Endothelial cell of umbilical vein (primary cell): ENCODE results near the gene IL4R. TPM values are rescaled to one million over a fixed set of nuclear protein-coding genes. Genes with fewer than 3 reads are reported as not detected.

ENCODE experiments used
- BruUV-seq: library from RNA; stranded (reverse); fragments of 400-500 nt; replicated peaks from 2 replicates; lab custom pipeline; 2021; lab: Mats Ljungman, UMichigan
- CTCF ChIA-PET: fragments of 300-600, 350-600 bp; sonication (Branson Sonifier 250); formaldehyde crosslinking; loops from one replicate; lab custom pipeline; 2021; ENCODE audit warnings: antibody characterized with exemption, inconsistent platforms; lab: Charles Lee
- POLR2A ChIA-PET: fragments of 300-600, 350-600 bp; sonication (Branson Sonifier 250); formaldehyde crosslinking; loops from one replicate; lab custom pipeline; 2021; ENCODE audit warnings: antibody characterized with exemption, inconsistent platforms; lab: Charles Lee
- DNase-seq: peaks from one replicate; pipeline ENCODE4 v3.0.0-alpha.2; 2011; ENCODE audit warnings: low read depth, low spot score
- FAIRE-seq: peaks from 2 replicates; lab custom pipeline; 2011; peaks lifted over from hg19 to GRCh38; lab: Jason Lieb, UNC
- H2AFZ ChIP-seq: 2 replicates; pipeline ENCODE4 v1.6.0; 2012; ENCODE audit warnings: low read depth, low read length, control low read depth, inconsistent platforms
- H3K27ac ChIP-seq: 2 replicates; pipeline ENCODE4 v1.5.1; 2011; ENCODE audit warnings: low read depth, mild to moderate bottlenecking, control low read depth, low read length, moderate library complexity; ENCODE audit not compliant: insufficient read depth
- H3K27me3 ChIP-seq, 2 experiments: 2 replicates each; pipeline versions ENCODE4 v1.6.0 to v1.6.1; 2011; ENCODE audit warnings: low read length in 2 of 2, mixed read lengths in 1 of 2; ENCODE audit not compliant: control insufficient read depth in 2 of 2, insufficient read depth in 2 of 2
- H3K36me3 ChIP-seq, 2 experiments: 2 replicates in 1 of 2; 3 replicates in 1 of 2; pipeline ENCODE4 v1.5.1; 2011; ENCODE audit warnings: low read length in 2 of 2, mild to moderate bottlenecking in 1 of 2, moderate library complexity in 1 of 2; ENCODE audit not compliant: control insufficient read depth in 2 of 2, insufficient read depth in 2 of 2; ENCODE audit errors: extremely low read depth in 1 of 2
- H3K4me1 ChIP-seq: 3 replicates; pipeline ENCODE4 v1.5.1; 2011; ENCODE audit warnings: mild to moderate bottlenecking, low read length; ENCODE audit not compliant: control insufficient read depth, insufficient read depth; ENCODE audit errors: extremely low read depth
- H3K4me2 ChIP-seq: 2 replicates; pipeline ENCODE4 v1.6.1; 2011; ENCODE audit warnings: low read length, control low read depth, mixed read lengths; ENCODE audit not compliant: insufficient read depth
- H3K4me3 ChIP-seq, 3 experiments: fragments of 200-600 bp in 1 of 3; sonication (generic), shearing (Covaris generic) in 1 of 3; replicated peaks in 1 of 3; 2 replicates each; pipeline ENCODE4 v1.5.1; 2011 to 2016; ENCODE audit warnings: control low read depth in 3 of 3, low read length in 3 of 3, mild to moderate bottlenecking in 2 of 3, inconsistent platforms in 1 of 3, low read depth in 1 of 3, moderate library complexity in 1 of 3; ENCODE audit not compliant: insufficient read depth in 1 of 3
- H3K79me2 ChIP-seq: 2 replicates; pipeline ENCODE4 v1.6.0; 2012; ENCODE audit warnings: low read length, inconsistent platforms; ENCODE audit not compliant: control insufficient read depth, insufficient read depth
- H3K9ac ChIP-seq: replicated peaks from 2 replicates; pipeline ENCODE3; 2011; ENCODE audit warnings: low read length, control low read depth; ENCODE audit not compliant: insufficient read depth; ENCODE audit errors: extremely low read depth
- H3K9me1 ChIP-seq: replicated peaks from 3 replicates; pipeline ENCODE4 v1.6.0; 2011; ENCODE audit warnings: mild to moderate bottlenecking, low read length; ENCODE audit not compliant: control insufficient read depth, insufficient read depth; ENCODE audit errors: extremely low read depth
- H3K9me3 ChIP-seq: replicated peaks from 2 replicates; pipeline ENCODE4 v1.5.1; 2012; ENCODE audit warnings: low read length, inconsistent platforms; ENCODE audit not compliant: control insufficient read depth, insufficient read depth
- H4K20me1 ChIP-seq: replicated peaks from 2 replicates; pipeline ENCODE3; 2011; ENCODE audit warnings: mild to moderate bottlenecking, low read length; ENCODE audit not compliant: control insufficient read depth, insufficient read depth; ENCODE audit errors: extremely low read depth
- CTCF ChIP-seq, 2 donors: IDR thresholded peaks; 1 replicate in 1 of 2; 2 replicates in 1 of 2; pipeline ENCODE4 v1.5.1; 2011; ENCODE audit warnings: low read length in 2 of 2, mild to moderate bottlenecking in 2 of 2, moderate library complexity in 2 of 2, control low read depth in 1 of 2, inconsistent platforms in 1 of 2, low read depth in 1 of 2; ENCODE audit not compliant: insufficient read depth in 1 of 2; ENCODE audit errors: extremely low read depth in 1 of 2
- EZH2 ChIP-seq: IDR thresholded peaks from 2 replicates; pipeline ENCODE4 v1.6.1; 2012; ENCODE audit warnings: borderline replicate concordance, low read depth, mild to moderate bottlenecking, moderate library complexity, low read length, inconsistent platforms; ENCODE audit not compliant: severe bottlenecking
- FOS ChIP-seq: IDR thresholded peaks from 2 replicates; pipeline ENCODE4 v1.6.1; 2011; ENCODE audit warnings: mild to moderate bottlenecking, low read length, moderate library complexity, borderline replicate concordance; ENCODE audit not compliant: insufficient read depth
- GATA2 ChIP-seq: IDR thresholded peaks from 2 replicates; pipeline ENCODE4 v1.7.0; 2011; ENCODE audit warnings: low read depth, mild to moderate bottlenecking, moderate library complexity, mixed read lengths, low read length; ENCODE audit not compliant: insufficient read length, insufficient read depth
- JUN ChIP-seq: IDR thresholded peaks from 2 replicates; pipeline ENCODE4 v1.6.1; 2011; ENCODE audit warnings: borderline replicate concordance, low read depth; ENCODE audit not compliant: insufficient read length, insufficient read depth
- MYC ChIP-seq: IDR thresholded peaks from one replicate; pipeline ENCODE4 v1.6.1; 2011; ENCODE audit warnings: mild to moderate bottlenecking, low read depth, low read length
- POLR2A ChIP-seq: IDR thresholded peaks from 2 replicates; pipeline ENCODE4 v1.6.1; 2012; ENCODE audit warnings: low read depth, mild to moderate bottlenecking, control low read depth, low read length
- POLR2AphosphoS5 ChIP-seq: IDR thresholded peaks from 2 replicates; pipeline ENCODE4 v1.6.1; 2012; ENCODE audit warnings: low read depth, mild to moderate bottlenecking, control low read depth, low read length, moderate library complexity; ENCODE audit not compliant: insufficient read depth
- dilution Hi-C: fragments of 300-500 bp; cut with MboI; formaldehyde crosslinking; loops from one replicate; pipeline ENCODE4 v1.15.0; 2019; ENCODE audit warnings: low sequenced_read_pairs; ENCODE audit not compliant: extremely low pct_ligation_motif_present
- intact Hi-C: fragments of 100-400 bp; cut with micrococcal nuclease; formaldehyde crosslinking; loops from one replicate; pipeline ENCODE4 v1.10.0; 2022
- polyA plus RNA-seq, 4 experiments: library from polyadenylated mRNA; depleted of rRNA in 3 of 4; stranded (reverse) in 3 of 4; unstranded in 1 of 4; fragments of >200 nt; gene quantifications; 2 replicates each; pipeline versions ENCODE4 v1.2.1 to v1.2.3, GENCODE V29; 2011 to 2012; ENCODE audit warnings: missing spikeins in 1 of 4
- total RNA-seq: library from RNA; stranded (reverse); gene quantifications from 2 replicates; pipeline ENCODE4 v1.2.3, GENCODE V29; 2021
- TF ChIP-seq, protein P1 (sequence below): IDR thresholded peaks from 2 replicates; pipeline ENCODE4 v1.6.1; 2011; ENCODE audit not compliant: insufficient read depth, insufficient read length

The IL4R gene
- total and polyA plus RNA-seq, 2 donors (not counting 3 experiments of a cell fraction or from before 2014, with no cell fraction given), result 138 to 139 TPM

DNA sequence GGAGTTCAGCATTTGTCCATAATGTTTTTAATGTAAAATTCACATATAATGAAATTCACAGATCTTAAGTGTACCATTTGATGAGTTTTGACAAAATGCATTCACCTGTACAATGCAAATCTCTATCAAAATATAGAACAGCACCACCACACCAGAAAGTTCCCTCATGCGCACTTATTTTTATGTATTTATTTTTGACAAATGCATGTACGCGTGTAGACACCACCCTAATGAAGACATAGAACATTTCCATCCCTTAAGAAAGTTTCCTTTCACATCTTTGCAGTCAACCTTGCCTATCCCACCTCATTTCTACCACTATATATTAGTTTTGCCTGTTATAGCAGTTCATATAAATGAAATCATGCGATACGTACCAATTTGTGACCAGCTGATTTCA lies 15.6 kb upstream of the IL4R start:
- intact Hi-C loops, result no loop called here
- no peaks in the 10 kb centered on the region for H3K27me3 ChIP-seq
- FAIRE-seq, result no peak
- no peaks in the 10 kb centered on the region for H3K36me3 ChIP-seq
- H4K20me1 ChIP-seq, result no peaks in the 10 kb centered on the region
- POLR2A ChIA-PET, result no interaction called here
- TF ChIP-seq, protein P1, sequence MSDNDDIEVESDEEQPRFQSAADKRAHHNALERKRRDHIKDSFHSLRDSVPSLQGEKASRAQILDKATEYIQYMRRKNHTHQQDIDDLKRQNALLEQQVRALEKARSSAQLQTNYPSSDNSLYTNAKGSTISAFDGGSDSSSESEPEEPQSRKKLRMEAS, result no peak
- TF ChIP-seq CTCF (IDR thresholded peaks at IDR 0.05; ENCODE audit: extremely low read depth in 1 of 2, insufficient read depth in 1 of 2, low read depth in 1 of 2, low read length in 2 of 2), result no peak
- no peak for TF ChIP-seq FOS
- no peak for TF ChIP-seq JUN
- no peak for TF ChIP-seq POLR2AphosphoS5
- TF ChIP-seq EZH2, result no peak
- no peak for TF ChIP-seq MYC
- TF ChIP-seq GATA2, result no peak
- TF ChIP-seq POLR2A, result no peak
- DNase-seq, result no peak
- H3K79me2 ChIP-seq, result no peaks in the 10 kb centered on the region
- no peaks in the 10 kb centered on the region for H3K9me1 ChIP-seq
- CTCF ChIA-PET, result interaction anchor here (1.3 to 1.5 kb wide), 3 partner anchors 9 to 12 kb away, joined by 3 to 4 read pairs (median 4); no protein-coding TSS in a partner anchor
- no peaks in the 10 kb centered on the region for H3K9me3 ChIP-seq
- H3K27ac ChIP-seq, result no peak overlapping the region
- no peak overlapping the region for H3K4me3 ChIP-seq
- no peak overlapping the region for H2AFZ ChIP-seq
- BruUV-seq, result no TSS peak
- no peak overlapping the region for H3K4me2 ChIP-seq
- no peak overlapping the region for H3K9ac ChIP-seq
- dilution Hi-C loops, result no loop called here
- peaks cover 5% of the 10 kb centered on the region for H3K4me1 ChIP-seq
